Measurements from ENCODE around the gene FSTL4. TPM values are rescaled to one million over a fixed set of nuclear protein-coding genes. Genes with fewer than 3 reads are reported as not detected.
A peak's percentile ranks its signal among the peaks of the same experiment; 100 is the strongest.

The FSTL4 gene
- total RNA-seq, 1 donor from 2014 or later: not detected

GRCh38 chr5:133366438-133366837 lies 245.9 kb downstream of the FSTL4 start:
- intact Hi-C loops (cut with micrococcal nuclease): no loop called here
- Histone ChIP-seq H3K4me3 (no peak overlapping the region), H3K36me3 (no peaks in the 10 kb centered on the region), H3K4me1 (peaks cover 11% of the 10 kb centered on the region), H3K27me3 (ENCODE audit: low read depth) (peaks cover 52% of the 10 kb centered on the region), H3K27ac (replicated peaks) (no peak overlapping the region), H3K9me3 (replicated peaks) (no peaks in the 10 kb centered on the region)
- DNase-seq: no peak
- no peak for TF ChIP-seq CTCF (IDR thresholded peaks at IDR 0.05; ENCODE audit: borderline replicate concordance)

- intact Hi-C loops (cut with micrococcal nuclease): no loop called here
- H3K9me3 ChIP-seq (replicated peaks): no peaks in the 10 kb centered on the region
- H3K4me3 ChIP-seq: no peak overlapping the region
- no peak for TF ChIP-seq CTCF (IDR thresholded peaks at IDR 0.05; ENCODE audit: borderline replicate concordance)
- H3K27ac ChIP-seq (replicated peaks): no peak overlapping the region
- no peaks in the 10 kb centered on the region for H3K36me3 ChIP-seq
- peaks cover 11% of the 10 kb centered on the region for H3K4me1 ChIP-seq
- DNase-seq: no peak
- H3K27me3 ChIP-seq (ENCODE audit: low read depth): peaks cover 59% of the 10 kb centered on the region
These were observed 246.6 kb downstream of the FSTL4 start for GRCh38 chr5:133365738-133366137.

DNA sequence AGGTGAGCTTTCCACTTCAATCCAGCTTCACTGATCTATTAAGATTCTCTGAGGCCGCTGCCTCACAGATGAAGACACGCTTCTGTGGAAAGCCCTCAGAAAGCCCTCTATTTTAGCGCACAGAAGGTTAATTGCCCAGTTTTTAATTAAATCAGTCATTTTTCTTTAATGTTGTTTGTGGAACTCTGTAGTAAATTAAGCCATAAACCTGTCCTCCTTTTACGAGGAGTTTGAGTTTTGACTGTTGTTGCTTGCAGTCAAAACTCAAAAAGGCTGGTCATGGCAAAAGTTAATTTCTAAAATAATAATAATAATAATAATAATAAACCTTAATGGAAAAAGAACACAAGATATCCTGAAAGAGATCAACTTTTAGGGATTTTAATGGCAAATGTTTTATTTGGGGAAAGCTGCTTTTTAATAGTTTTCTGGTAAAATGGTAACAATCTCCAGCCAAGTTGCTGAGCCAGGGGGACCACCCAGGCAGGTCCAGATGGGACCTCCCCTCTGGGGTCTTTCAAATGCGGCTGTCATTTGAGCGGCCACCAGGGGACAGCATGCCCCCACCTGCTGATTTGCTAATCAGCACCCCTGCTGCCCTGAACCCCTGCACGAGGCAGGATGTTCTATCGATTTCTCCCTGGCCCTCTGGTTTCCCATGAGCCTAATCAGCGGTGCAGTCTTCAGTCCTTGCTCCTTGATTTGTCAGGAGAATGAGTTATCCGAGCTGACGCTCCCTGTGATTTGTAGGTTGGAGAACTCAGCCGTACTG lies 247.2 kb downstream of the FSTL4 start:
- Histone ChIP-seq H3K9me3 (replicated peaks) (no peaks in the 10 kb centered on the region), H3K4me1 (peaks cover 6% of the 10 kb centered on the region), H3K4me3 (no peak overlapping the region), H3K36me3 (no peaks in the 10 kb centered on the region), H3K27me3 (ENCODE audit: low read depth) (peaks cover 62% of the 10 kb centered on the region), H3K27ac (replicated peaks) (no peak overlapping the region)
- DNase-seq: no peak
- intact Hi-C loops (cut with micrococcal nuclease): no loop called here
- TF ChIP-seq CTCF (IDR thresholded peaks at IDR 0.05; ENCODE audit: borderline replicate concordance): peak; percentile 56

DNA sequence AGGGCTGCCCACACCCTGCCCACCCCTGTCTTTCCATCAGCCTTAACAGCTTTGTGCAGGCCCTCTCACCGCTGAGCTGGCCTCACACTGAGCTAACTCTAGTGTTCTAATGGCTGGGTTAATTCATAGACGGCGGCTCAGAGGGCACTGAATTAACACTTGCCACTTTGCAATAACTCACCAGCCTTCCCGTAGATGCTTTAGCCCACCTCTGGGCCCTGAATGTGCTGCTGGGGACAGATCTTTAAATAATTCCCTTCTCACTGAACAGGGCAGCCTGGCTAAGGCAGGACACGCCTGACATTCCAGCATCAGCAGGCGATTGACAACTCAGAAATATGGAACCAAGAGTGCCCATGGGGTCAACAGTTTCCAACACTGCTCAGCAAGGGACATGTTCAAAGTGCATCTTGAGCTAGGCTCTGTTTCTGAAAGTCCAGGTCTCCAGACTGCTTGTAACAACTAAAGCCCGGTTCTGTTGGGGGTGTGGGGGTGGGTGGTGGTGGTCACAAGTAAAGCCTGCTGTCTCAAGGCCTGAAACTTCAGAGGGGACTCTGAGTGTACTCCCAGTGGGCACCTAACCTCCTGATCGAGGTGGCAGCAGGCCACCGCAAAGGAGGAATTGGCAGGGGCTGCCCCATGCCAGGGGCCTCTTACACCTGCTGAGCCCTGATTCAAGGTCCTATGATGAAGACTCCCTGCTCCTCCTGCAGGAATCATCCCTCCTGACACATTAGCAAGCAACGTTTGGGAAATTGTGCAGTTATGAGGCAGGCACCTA lies 248.3 kb downstream of the FSTL4 start:
- Histone ChIP-seq H3K4me1 (peaks cover 2% of the 10 kb centered on the region), H3K36me3 (no peaks in the 10 kb centered on the region), H3K27me3 (ENCODE audit: low read depth) (peaks cover 66% of the 10 kb centered on the region), H3K4me3 (no peak overlapping the region), H3K27ac (replicated peaks) (no peak overlapping the region), H3K9me3 (replicated peaks) (no peaks in the 10 kb centered on the region)
- intact Hi-C loops (cut with micrococcal nuclease): no loop called here
- no peak for DNase-seq
- no peak for TF ChIP-seq CTCF (IDR thresholded peaks at IDR 0.05; ENCODE audit: borderline replicate concordance)

DNA sequence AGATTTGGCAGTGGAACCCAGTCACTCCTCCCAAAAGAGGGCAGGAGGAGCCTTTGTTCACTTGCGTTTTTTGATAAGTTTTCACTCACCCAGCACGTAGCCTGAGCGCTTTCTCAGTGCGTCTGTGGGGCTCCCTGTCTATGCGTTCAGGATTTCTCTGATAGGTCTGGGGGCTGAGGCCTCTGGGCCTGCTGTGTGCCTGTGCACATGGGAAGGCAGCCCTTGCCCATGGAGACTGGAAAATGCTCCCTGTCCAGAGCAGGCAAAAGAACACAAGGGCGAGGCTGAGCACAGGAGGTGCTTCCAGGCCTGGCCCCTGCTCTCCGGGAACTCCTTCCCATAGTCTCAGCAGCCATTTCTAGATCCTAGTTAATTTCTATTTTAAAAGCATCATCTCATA lies 249.9 kb downstream of the FSTL4 start:
- Histone ChIP-seq H3K27ac (replicated peaks) (no peak overlapping the region), H3K4me3 (no peak overlapping the region), H3K27me3 (ENCODE audit: low read depth) (peaks cover 54% of the 10 kb centered on the region), H3K36me3 (no peaks in the 10 kb centered on the region), H3K4me1 (no peaks in the 10 kb centered on the region), H3K9me3 (replicated peaks) (no peaks in the 10 kb centered on the region)
- DNase-seq: no peak
- intact Hi-C loops (cut with micrococcal nuclease): no loop called here
- no peak for TF ChIP-seq CTCF (IDR thresholded peaks at IDR 0.05; ENCODE audit: borderline replicate concordance)
